GM21619 (cell line): ENCODE measurements around the gene TASP1.

Experiments used
- ATAC-seq: cut with Tn5 transposase; IDR thresholded peaks from one replicate; pipeline ENCODE4 v1.9.1; 2021; ENCODE audit not compliant: unreplicated experiment

The TASP1 gene

DNA sequence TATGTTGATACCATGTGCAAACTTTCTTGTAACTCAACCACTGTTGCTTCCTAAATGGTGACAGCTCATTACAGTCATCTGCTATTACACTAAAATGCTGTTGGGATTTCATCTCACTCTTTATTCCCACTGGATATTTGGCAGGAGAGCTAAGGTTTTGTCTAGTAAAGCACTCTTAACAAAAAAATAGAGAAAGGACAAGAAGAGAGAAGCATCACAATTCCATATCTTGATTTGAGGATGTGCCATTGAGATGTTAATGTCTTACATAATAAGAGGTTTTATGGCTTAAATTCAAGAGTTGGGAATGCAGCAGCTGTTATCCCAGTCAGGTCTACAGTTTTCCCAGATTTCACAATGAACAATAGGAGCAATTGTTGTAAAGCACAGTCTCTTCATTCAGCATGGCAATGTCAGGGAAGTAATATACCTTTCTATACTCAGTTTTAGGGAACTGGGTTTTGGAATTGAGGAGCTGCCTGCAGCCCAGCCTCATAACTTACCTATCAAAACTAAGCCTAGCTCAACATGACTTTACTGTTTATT lies 282.7 kb downstream of the TASP1 start:
- ATAC-seq: no peak

GRCh38 chr20:13355411-13355810 lies 283.3 kb downstream of the TASP1 start:
- ATAC-seq: no peak

- no peak for ATAC-seq
Observed at GRCh38 chr20:13353261-13353945, 285.3 kb downstream of the TASP1 start.

DNA sequence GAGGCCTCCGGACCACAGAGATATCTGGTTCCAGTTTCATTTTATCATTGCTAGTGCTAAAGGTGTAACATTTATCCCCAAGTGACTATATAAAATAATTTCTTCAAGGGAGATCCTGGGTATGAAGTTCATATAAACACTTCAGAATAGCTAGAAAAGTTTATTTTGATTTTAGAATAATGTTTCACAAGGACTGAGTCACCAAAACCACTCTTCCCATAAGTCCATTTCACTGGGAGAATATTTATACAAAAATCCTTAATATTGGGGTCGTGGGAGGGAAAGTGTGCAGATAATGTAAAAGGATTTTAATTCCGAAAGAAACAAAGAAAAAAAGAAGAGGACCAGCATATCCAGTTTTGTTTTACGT lies 289.5 kb downstream of the TASP1 start:
- ATAC-seq: no peak

- no peak for ATAC-seq
Observed at GRCh38 chr20:13348311-13349234, 290.2 kb downstream of the TASP1 start.

- ATAC-seq: no peak
Observed at GRCh38 chr20:13344671-13345070, 294.1 kb downstream of the TASP1 start.

DNA sequence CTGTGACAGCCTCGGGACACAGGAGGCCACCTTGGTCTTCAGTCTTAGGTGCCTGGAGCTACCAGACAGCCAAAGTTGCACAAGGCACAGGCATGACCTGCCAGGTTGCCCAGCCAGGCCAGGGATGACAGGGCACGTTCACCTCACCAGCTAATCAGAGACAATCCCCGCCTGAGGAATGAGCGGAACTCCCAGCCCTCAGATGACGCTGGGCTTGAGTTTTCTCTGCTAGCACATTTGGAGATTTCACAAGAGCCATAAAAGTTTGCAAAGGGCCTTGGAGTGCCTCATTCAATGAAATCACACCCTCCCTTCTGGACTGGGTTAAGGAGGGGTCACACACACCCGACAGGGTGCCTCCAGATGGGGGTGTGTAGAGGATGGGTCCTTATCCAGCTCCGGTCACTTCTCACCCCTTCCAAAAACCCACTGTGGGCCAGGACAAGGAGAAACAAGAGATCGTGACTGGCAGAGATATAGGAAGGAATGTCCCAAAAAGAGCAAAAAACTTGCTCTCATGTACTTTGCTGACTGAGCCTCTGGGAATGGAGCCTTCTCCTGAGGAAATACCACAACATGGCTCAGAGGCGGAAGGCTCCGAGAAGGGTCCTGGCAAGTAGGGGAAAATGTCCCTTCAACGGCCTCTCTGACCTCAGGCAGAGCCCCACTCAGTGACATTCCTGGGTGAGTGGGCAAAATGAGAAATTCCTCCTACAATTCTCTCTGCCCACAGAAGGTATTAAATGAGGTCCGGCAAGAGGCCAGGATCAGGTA lies 296.1 kb downstream of the TASP1 start:
- ATAC-seq: no peak

GRCh38 chr20:13341737-13342393 lies 296.9 kb downstream of the TASP1 start:
- ATAC-seq: no peak

GRCh38 chr20:13340088-13340487 lies 298.6 kb downstream of the TASP1 start:
- no peak for ATAC-seq
